Fibroblast of lung (primary cell): ENCODE data around the gene NR2F6.

Source experiments
- CTCF ChIP-seq, 2 donors: IDR thresholded peaks in 1 of 2; conservative IDR thresholded peaks in 1 of 2; 1 replicate in 1 of 2; 2 replicates in 1 of 2; pipeline ENCODE4 v1.5.1; 2011 to 2012; ENCODE audit warnings: low read length in 2 of 2, control low read depth in 1 of 2, inconsistent platforms in 1 of 2, low read depth in 1 of 2, mild to moderate bottlenecking in 1 of 2
- EZH2 ChIP-seq: IDR thresholded peaks from 2 replicates; pipeline ENCODE4 v1.5.1; 2012; ENCODE audit warnings: low read length, control low read depth, mild to moderate bottlenecking; ENCODE audit errors: missing control alignments

DNA sequence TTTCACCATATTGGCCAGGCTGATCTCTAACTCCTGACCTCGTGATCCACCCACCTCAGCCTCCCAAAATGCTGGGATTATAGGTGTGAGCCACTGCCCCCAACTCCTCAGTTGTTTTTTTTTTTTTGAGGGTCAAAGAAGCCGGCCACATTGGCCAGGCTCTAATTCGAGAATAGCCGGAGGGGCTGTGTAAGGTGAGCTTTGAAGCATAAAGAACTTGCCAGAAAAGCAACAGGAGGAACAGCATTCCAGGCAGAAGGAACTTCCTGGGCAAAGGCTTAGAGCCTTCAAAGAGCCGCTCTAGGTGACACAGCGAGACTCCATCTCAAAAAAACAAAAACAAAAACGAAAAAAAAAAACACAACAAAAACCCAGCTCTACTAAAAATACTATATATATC lies 20.3 kb upstream of the NR2F6 start:
- TF ChIP-seq CTCF (conservative IDR thresholded peaks at IDR 0.05 in 1 of 2, IDR thresholded peaks at IDR 0.05 in 1 of 2; ENCODE audit: low read depth in 1 of 2, low read length in 2 of 2) (no peak), EZH2 (no peak)
